HuH-7.5 (cell line): ENCODE data around the gene SULT1C4.
A peak's percentile ranks its signal among the peaks of the same experiment; 100 is the strongest.
"Not testable (repeated sequence)": the region's sequence is repeated elsewhere in the genome, so short reads cannot be mapped to it uniquely, and the experiment has no call there.

ENCODE experiments used
- DNase-seq: peaks from one replicate; pipeline ENCODE4 v3.0.0; 2011; ENCODE audit warnings: low spot score

Gene SULT1C4

DNA sequence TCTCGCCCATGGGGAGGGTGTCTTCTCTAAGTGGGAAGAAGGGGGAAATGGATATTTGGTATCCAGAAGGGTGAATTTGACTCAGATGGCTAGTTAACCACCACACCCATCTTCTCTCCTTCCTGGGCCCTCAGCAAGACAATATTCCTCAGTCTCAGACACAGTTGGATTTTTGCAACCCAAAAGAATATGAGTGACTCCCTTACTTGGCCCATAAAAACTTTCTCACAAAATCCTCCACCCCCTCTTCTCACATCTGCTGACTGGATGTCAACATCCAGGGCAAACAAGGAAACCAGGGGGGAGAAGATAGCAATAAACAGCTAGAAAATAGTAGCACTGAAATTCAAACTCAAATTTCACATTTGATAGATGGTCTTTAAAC is 35.9 kb downstream of the SULT1C4 start:
- no peak for DNase-seq

DNA sequence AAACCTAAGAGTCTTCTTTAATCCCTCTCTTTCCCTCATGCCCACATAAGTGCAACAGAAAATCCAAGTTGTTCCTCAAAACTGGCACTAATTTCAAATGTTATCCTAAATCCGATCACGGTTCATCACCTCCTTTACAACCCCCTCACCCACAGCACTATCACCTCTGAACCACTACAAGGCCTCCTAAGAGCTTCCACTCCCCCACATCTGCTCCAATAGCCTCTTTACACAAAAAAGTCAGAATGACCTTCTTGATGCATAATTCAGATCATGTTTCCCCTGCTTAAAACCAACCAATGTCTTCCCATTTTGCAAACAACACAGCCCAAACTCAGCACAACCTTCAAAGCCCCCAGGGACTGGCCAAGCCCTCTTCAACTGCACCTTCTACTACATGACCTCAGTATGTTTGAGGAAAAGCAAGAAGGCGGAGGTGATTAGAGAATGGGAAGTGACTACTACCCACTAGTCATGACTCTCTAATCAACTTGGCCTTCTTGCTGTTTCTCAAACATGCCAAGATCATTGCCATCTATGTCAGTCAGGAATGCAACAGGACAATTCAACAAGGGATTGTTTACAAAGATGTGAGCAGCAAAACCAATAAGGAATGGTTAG is 36.6 kb downstream of the SULT1C4 start:
- DNase-seq: no peak

DNA sequence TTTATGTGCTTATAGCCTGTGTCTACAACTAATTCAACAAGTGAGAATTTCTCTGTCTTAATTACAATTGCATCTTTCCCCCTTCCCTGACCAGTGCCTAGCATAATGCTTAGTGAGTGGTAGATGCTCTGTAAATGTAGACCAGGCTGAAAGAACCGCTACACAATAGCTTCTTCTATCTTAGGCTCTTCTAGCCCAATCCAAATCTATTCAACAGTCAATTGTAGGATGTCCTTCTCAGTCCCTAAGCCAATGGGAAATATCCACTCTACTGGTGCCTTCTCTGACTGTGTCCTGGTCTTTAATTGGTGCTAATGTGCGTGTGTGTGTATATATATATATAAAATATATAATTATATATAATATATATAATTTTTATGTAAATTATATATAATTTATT is 37.2 kb downstream of the SULT1C4 start:
- no peak for DNase-seq

DNA sequence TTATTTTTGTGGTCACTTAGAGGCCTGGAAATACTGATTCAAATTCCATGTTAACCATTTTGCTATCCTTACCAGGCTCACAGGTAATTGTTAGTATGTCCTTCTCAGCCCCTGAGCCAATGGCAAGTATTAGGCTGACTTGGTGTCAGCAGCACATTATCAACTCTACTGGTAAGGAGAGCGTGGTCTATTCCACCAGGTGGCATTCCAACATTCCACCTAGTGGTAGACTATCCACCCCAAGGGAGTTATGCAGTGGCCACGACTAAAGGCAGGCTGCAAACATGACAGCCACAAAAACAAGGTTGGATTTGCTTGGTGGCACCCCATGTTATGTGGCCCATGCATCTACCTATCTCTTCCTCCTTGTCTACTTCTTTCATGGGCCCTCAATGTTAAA is 39.5 kb downstream of the SULT1C4 start:
- no peak for DNase-seq

DNA sequence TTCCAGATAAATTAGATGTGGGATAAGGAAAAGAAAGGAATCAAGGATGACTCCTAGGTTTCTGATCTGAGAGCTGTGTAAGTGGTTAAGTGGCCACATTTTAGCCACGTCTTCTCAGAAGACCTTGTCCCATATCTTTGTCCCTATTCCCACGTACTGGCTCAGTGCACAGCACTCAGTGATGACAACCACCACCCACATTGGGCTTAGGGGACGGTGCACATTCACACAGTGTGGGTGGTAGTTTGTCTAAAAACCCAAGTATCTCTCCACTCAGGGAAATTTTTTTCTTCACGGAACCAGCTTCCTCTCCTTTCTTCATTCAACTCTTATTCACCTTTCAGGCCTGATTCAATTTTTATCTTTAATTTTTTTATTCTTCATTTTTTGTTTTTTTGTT is 40.7 kb downstream of the SULT1C4 start:
- DNase-seq: no peak

DNA sequence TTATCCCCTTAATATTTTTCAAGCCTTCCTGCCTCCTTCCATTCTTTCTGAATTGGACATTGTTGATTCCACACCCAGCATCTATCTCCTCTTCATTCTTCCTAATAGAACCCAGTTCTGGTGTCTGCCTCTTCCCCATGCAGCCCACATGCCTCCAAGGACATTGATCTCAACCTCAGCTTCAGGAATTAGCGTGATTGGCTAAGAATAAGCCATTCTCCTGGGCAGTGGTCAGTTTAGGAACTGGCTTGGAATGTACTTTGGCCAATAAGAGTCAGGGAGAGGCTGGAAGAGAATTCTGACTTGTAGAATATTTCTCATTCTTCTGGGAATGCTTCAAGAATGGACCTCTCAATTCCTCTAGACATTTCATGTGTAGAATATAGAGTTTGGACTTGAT is 45.3 kb downstream of the SULT1C4 start:
- DNase-seq: no peak

DNA sequence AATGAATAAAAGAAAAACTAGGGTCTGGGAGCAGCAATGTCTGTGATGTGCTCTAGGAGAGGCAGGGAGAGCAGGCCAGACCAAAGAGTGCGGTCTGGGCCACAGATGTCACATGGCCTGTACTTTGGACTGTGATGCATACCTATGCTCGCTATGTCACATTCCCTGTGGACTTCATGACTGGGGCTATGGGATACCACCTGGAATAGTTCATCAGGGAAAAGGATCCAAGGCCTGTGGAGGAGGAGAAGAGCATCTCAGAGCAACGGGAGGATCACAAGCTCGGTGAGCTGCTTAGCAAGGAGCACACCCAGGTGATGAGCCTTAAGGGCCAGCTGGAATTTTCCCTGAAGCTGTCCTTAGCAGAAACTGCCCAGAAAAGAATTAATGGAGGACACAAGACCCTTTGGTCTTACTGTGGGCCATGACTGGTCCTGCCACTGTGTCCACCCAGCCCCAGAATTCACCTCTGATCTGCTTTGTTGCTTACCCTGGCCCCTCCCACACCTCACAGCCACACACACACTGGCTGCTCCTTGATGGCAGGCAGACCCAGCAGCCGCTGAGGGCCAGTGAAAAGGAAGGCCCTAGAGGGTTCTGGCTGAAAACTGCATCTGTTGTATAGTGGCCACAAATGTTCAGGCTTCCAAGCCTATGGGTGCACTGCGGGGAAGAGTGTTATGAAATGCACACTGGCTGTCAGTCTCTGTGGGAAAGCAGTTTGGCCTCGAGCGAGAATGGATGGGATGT is 45.9 kb downstream of the SULT1C4 start:
- DNase-seq: peak; percentile 30

DNA sequence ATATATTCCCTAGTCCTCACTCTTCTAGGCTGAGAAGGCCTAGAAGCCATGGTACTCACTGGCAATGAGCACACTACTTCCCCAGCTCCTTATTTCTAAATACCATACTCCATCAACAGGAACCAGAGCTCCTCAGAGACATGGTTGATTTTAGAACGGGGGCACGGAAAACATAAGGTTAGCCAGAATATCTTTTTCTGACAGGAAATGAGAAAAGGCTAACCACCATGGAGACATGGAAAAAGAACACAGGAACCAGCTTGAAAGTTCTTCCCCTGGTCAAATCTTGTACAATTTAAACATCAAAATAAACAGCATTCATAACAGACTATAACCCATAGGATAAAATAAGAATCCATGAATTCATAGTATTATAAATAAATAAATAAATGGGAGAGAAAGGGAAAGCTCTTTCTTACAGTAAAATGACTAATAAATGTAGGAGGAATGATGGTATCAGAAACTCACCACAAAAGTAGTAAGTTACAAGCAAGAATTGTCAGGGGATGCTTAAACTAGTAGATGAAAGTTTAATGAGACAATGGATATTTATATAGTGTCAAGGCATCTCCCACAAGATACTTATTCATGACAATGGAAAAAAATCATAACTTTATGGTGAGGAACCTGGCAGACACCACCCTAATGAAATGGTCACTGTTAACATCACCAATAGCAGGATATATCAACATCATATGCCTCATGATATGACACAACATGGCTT is 50.7 kb downstream of the SULT1C4 start:
- DNase-seq: no peak

DNA sequence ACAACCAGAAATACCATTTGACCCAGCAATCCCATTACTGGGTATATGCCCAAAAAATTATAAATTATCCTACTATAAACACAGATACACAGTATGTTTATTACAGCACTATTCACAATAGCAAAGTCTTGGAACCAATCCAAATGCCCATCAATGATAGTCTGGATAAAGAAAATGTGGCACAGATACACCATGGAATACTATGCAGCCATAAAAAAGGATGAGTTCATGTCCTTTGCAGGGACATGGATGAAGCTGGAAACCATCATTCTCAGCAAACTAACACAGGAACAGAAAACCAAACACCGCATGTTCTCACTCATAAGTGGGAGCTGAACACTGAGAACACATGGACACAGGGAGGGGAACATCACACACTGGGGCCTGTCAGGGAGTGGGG is 57.8 kb downstream of the SULT1C4 start:
- not testable (repeated sequence) for DNase-seq

DNA sequence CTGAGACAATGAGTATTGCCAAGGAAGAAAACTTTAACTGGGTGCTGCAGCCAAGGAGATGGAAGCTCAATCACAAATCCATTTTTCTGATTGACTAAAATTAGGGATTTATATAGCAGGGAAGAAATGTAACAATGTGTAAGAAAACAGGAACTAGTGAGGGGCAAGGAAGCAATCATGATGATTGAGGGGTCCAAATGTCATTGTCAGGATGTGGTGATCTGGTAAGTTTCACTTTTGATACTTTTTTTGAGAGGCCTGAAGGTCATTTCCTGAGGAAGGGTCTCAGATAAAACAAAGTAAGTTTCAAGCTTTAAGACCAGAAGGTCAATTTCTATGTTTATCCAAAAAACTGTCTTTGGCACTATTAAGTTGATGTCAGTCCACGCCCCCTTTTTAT is 59.2 kb downstream of the SULT1C4 start:
- no peak for DNase-seq
